HepG2 (cell line): Measurements from ENCODE around the gene HOXC4. TPM values are rescaled to one million over a fixed set of nuclear protein-coding genes. Genes with fewer than 3 reads are reported as not detected.
A peak's percentile ranks its signal among the peaks of the same experiment; 100 is the strongest.
"Not testable (repeated sequence)": the region's sequence is repeated elsewhere in the genome, so short reads cannot be mapped to it uniquely, and the experiment has no call there.

Source experiments
- ATAC-seq: fragments of 200-7000 bp; cut with Tn5 transposase; 3 replicates; pipeline ENCODE4 v1.9.1; 2020; ENCODE audit warnings: mild to moderate bottlenecking, moderate library complexity
- BruUV-seq: library from RNA; stranded (reverse); fragments of 400-500 nt; replicated peaks from 2 replicates; lab custom pipeline; 2021; lab: Mats Ljungman, UMichigan
- CTCF ChIA-PET: fragments of 300-600 bp; formaldehyde crosslinking; extraction: SDS; loops from one replicate; lab custom pipeline; 2021; ENCODE audit warnings: low total read pairs, inconsistent platforms, low intra/inter-chr PET ratio; lab: Yijun Ruan, JAX
- POLR2A ChIA-PET: fragments of 350-600 bp; sonication (Branson Sonifier 250); formaldehyde crosslinking; loops from one replicate; lab custom pipeline; 2020; ENCODE audit warnings: antibody characterized with exemption, inconsistent platforms; lab: Yijun Ruan, JAX
- DNase-seq: peaks from one replicate; pipeline ENCODE4 v3.0.0-alpha.2; 2015; ENCODE audit warnings: low spot score
- FAIRE-seq: peaks from 3 replicates; lab custom pipeline; 2011; peaks lifted over from hg19 to GRCh38; lab: Jason Lieb, UNC
- H2AFZ ChIP-seq: one replicate; pipeline ENCODE4 v1.6.1; 2011; ENCODE audit warnings: low read length, inconsistent platforms
- H3K27ac ChIP-seq: fragments of 300-600 bp; 3 replicates; pipeline ENCODE4 v1.8.0; 2011; ENCODE audit warnings: mixed run types, mild to moderate bottlenecking, mixed read lengths, low read length, inconsistent platforms; ENCODE audit not compliant: insufficient read depth; ENCODE audit errors: extremely low read length
- H3K27me3 ChIP-seq, 2 experiments: fragments of 200-600 bp in 1 of 2; 2 replicates in 1 of 2; 3 replicates in 1 of 2; pipeline versions ENCODE4 v1.6.0 to v1.8.0; 2011; ENCODE audit warnings: low read length in 2 of 2, mild to moderate bottlenecking in 2 of 2, moderate library complexity in 2 of 2, inconsistent platforms in 1 of 2; ENCODE audit not compliant: insufficient read depth in 2 of 2, control insufficient read depth in 1 of 2
- H3K36me3 ChIP-seq, 2 experiments: fragments of 200-600 bp in 1 of 2; replicated peaks in 1 of 2; 2 replicates in 1 of 2; 3 replicates in 1 of 2; pipeline versions ENCODE4 v1.5.1 to v1.8.0; 2011; ENCODE audit warnings: low read length in 2 of 2, inconsistent platforms in 1 of 2; ENCODE audit not compliant: insufficient read depth in 2 of 2, control insufficient read depth in 1 of 2
- H3K4me1 ChIP-seq: 2 replicates; pipeline ENCODE4 v1.5.1; 2012; ENCODE audit warnings: low read length, inconsistent platforms; ENCODE audit not compliant: insufficient read depth
- H3K4me2 ChIP-seq: 2 replicates; pipeline ENCODE4 v1.6.0; 2011; ENCODE audit warnings: low read depth, low read length, inconsistent platforms
- H3K4me3 ChIP-seq, 3 experiments: fragments of 200-600 bp in 1 of 3; sonication (generic), shearing (Covaris generic) in 1 of 3; replicated peaks in 1 of 3; 2 replicates each; pipeline ENCODE4 v1.5.1; 2011 to 2016; ENCODE audit warnings: low read length in 3 of 3, inconsistent platforms in 2 of 3, low read depth in 2 of 3, mild to moderate bottlenecking in 2 of 3, control low read depth in 1 of 3, mixed read lengths in 1 of 3; ENCODE audit not compliant: insufficient read depth in 1 of 3
- H3K79me2 ChIP-seq: one replicate; pipeline ENCODE4 v1.6.1; 2011; ENCODE audit warnings: low read length, inconsistent platforms; ENCODE audit not compliant: insufficient read depth
- H3K9ac ChIP-seq: 2 replicates; pipeline ENCODE4 v1.6.0; 2011; ENCODE audit warnings: mild to moderate bottlenecking, low read depth, low read length, inconsistent platforms; ENCODE audit not compliant: insufficient read depth
- H3K9me3 ChIP-seq: 2 replicates; pipeline ENCODE4 v1.5.1; 2012; ENCODE audit warnings: mild to moderate bottlenecking, low read length
- H4K20me1 ChIP-seq: 2 replicates; pipeline ENCODE4 v1.6.0; 2011; ENCODE audit warnings: inconsistent platforms, mild to moderate bottlenecking, low read length, moderate library complexity; ENCODE audit not compliant: insufficient read depth
- ZNF629 ChIP-seq: sonication (generic); formaldehyde crosslinking; conservative IDR thresholded peaks from 2 replicates; pipeline ENCODE4 v1.5.0; 2020; ENCODE audit warnings: missing genetic modification reagents
- WGBS: methylation state at CpG from one replicate; pipeline ENCODE4 v1.1.6; 2017; ENCODE audit warnings: low lambda C conversion rate; 5-methylcytosine and 5-hydroxymethylcytosine counted together
- in situ Hi-C: cut with HindIII; loops from 2 replicates; pipeline ENCODE4 v1.10.0; 2017; ENCODE audit warnings: low pct_unique_long_range_greater_than_20kb; ENCODE audit not compliant: extremely low pct_ligation_motif_present
- intact Hi-C: fragments of 100-400 bp; cut with micrococcal nuclease; formaldehyde crosslinking; loops from one replicate; pipeline ENCODE4 v1.10.0; 2022; ENCODE audit not compliant: unreplicated experiment
- polyA plus RNA-seq, 8 experiments: library from polyadenylated mRNA; depleted of rRNA in 3 of 8; stranded (reverse) in 7 of 8; unstranded in 1 of 8; fragments of >200 nt; fragmentation: Illumina TruSeq in 4 of 8; extraction: Trizol in 4 of 8; gene quantifications; 2 replicates each; pipeline versions ENCODE4 v1.2.1 to v1.2.3, GENCODE V29; 2011 to 2016; ENCODE audit warnings: low read depth in 4 of 8, missing spikeins in 1 of 8, mixed read lengths in 1 of 8; ENCODE audit not compliant: insufficient read depth in 1 of 8
- total RNA-seq, 5 experiments: library from RNA; depleted of rRNA; stranded (reverse); fragments of >200 nt; fragmentation: Illumina TruSeq; extraction: Trizol; gene quantifications; 2 replicates each; pipeline ENCODE4 v1.2.3, GENCODE V29; 2016; ENCODE audit warnings: low read depth in 1 of 5

HOXC4 gene
- total and polyA plus RNA-seq, 2 of the 13 experiments (the other 11 are each of a cell fraction or from before 2014, with no cell fraction given) = not detected

DNA sequence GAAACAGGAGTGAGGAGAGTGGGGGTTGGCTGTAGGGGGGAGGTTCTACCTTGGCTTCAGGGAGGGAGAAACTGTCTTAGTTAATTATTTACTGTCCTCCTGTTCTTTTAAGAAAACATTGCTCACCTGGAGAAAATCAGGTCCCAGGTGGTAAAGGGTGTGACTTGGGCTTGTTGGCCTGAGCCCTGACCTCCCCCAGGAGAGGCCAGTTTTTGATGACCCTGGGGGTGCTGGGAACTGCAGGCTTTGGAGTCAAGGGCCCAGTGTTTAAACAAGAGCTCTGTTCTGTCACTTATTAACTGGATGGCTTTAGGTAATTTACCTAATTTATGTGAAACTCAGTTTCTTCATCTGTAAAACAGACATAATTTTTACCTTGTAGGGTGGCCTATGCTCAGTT is 34.4 kb downstream of the HOXC4 start:
- CTCF ChIA-PET, H3K27ac ChIP-seq, intact Hi-C loops, H3K9ac ChIP-seq, POLR2A ChIA-PET, BruUV-seq, H3K4me2 ChIP-seq, ATAC-seq, H3K36me3 ChIP-seq, H3K4me1 ChIP-seq, DNase-seq, in situ Hi-C loops, H3K9me3 ChIP-seq, H3K27me3 ChIP-seq, H3K4me3 ChIP-seq, FAIRE-seq, H2AFZ ChIP-seq, H3K79me2 ChIP-seq, H4K20me1 ChIP-seq: not testable (repeated sequence)
- TF ChIP-seq ZNF629 = 0 out of 2 replicates have a peak, but pooled peaks have one; percentile 7

DNA sequence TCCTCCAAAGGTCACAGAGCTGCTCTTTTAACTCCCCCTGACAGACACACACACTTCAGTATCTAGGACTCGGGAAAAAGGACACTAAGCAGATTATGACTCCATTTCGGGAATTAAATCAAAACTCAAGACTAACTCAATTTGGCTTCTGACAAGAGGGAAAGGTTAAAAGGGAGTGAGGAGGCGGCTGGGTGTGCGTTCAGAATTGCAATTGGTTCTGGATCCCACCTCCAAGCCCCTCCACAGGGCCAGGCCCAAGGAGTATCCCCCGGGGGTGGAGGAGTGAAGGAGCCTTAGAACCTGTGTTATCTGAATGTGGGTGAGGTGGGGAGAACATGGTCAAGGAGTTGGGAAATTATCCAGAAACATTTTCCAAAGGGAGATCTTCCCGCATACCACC is 35.8 kb downstream of the HOXC4 start:
- H4K20me1 ChIP-seq, H3K9me3 ChIP-seq, BruUV-seq, H3K79me2 ChIP-seq, CTCF ChIA-PET, H3K4me3 ChIP-seq, H3K36me3 ChIP-seq, H3K27me3 ChIP-seq, DNase-seq, H3K27ac ChIP-seq, H3K4me1 ChIP-seq, H3K9ac ChIP-seq, in situ Hi-C loops, H3K4me2 ChIP-seq, ATAC-seq, POLR2A ChIA-PET, FAIRE-seq, intact Hi-C loops, H2AFZ ChIP-seq: not testable (repeated sequence)
- 66% methylated on average over 6 of the region's 6 CpGs for WGBS

DNA sequence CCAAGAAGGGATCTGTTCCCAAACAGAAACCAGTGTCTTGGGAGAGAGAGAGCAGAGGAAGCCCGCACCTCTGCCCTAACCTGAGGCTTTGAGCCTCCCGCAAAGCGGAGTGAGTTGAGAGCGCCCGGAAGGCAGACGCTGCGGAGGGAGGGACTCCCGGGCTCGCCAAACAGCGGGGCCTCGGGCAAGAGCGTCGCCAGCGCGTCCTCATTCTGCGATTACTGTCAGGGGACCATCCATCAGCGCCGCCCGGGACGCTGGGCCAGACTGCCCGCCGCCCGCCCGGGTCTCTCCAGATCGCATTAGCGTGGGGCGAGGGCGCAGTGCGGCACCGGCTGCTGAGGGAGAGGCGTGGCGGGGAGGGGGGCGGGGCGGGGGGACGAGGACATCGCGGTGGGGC is 36.7 kb downstream of the HOXC4 start:
- in situ Hi-C loops, H3K27me3 ChIP-seq, H3K4me1 ChIP-seq, DNase-seq, H3K4me2 ChIP-seq, POLR2A ChIA-PET, CTCF ChIA-PET, BruUV-seq, H2AFZ ChIP-seq, H3K79me2 ChIP-seq, H3K4me3 ChIP-seq, ATAC-seq, FAIRE-seq, H4K20me1 ChIP-seq, H3K36me3 ChIP-seq, H3K9ac ChIP-seq, H3K27ac ChIP-seq, intact Hi-C loops, H3K9me3 ChIP-seq: not testable (repeated sequence)
- 0% methylated on average over 3 of the region's 37 CpGs for WGBS

DNA sequence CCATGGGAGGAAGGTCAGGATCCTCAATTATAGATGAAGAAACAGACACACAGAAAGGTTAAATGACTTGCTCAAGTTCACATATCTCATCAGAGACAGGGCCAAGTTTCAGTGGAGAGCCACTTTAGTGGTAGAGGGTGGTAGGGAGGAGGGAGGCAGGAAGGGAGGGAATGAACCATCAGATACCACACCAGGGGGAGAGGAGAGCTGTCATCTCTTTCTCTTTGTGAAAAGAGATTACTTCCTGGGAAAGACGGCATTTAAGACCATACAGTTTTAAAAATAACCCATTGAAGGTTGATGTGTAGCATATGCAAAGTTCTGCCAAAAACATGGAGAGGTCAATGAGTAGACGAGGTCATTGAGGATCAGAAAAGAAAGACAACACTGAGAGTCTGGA is 39.3 kb downstream of the HOXC4 start:
- 9% methylated on average over 2 of the region's 2 CpGs for WGBS
- intact Hi-C loops, in situ Hi-C loops, H3K27me3 ChIP-seq, H3K27ac ChIP-seq, H3K4me2 ChIP-seq, FAIRE-seq, H4K20me1 ChIP-seq, CTCF ChIA-PET, H3K36me3 ChIP-seq, ATAC-seq, H3K79me2 ChIP-seq, H3K4me1 ChIP-seq, BruUV-seq, H3K9ac ChIP-seq, DNase-seq, H3K4me3 ChIP-seq, H2AFZ ChIP-seq, POLR2A ChIA-PET, H3K9me3 ChIP-seq: not testable (repeated sequence)
